Colon (tissue), 2 donors: ENCODE results near the gene ALS2CL.
"Not testable (repeated sequence)": the region's sequence is repeated elsewhere in the genome, so short reads cannot be mapped to it uniquely, and the experiment has no call there.

Source experiments
- FAIRE-seq: peaks from 2 replicates; lab custom pipeline; 2012; peaks lifted over from hg19 to GRCh38; lab: Jason Lieb, UNC
- donor health status: control.
- donor health status: control.

Gene ALS2CL

GRCh38 chr3:46704346-46704745 lies 10.9 kb upstream of the ALS2CL start:
- not testable (repeated sequence) for FAIRE-seq

- no peak for FAIRE-seq
Measured at GRCh38 chr3:46703013-46703520, 9.6 kb upstream of the ALS2CL start.

- no peak for FAIRE-seq
Measured at GRCh38 chr3:46702246-46703012, 8.9 kb upstream of the ALS2CL start.

- no peak for FAIRE-seq
Measured at GRCh38 chr3:46701181-46701939, 7.9 kb upstream of the ALS2CL start, which contains the start of gene TMIE. Gene TMIE (plus strand): TSS chr3:46701392. CDS start chr3:46701488, 96 bp downstream.

DNA sequence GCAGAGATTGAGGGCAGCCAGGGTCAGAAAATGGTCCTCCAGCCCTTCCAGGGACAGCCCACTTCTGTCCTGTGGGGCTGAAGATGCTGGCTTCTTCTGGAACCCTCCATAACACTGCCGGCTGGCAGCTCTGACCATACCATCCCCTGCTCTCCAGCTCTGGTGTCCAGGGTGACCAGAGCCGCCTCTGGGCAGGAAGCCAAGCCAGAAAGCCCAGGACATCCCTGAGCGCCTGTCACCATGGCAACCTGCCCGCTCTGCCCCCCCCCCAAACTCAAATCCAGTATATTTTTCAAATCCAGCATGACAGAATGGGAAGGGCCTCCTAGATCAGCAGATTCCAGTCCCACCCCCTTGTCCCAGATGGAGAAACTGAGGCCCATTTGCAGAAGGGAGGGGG lies 7.3 kb upstream of the ALS2CL start:
- FAIRE-seq = no peak

- no peak for FAIRE-seq
Measured at GRCh38 chr3:46699676-46700523, 6.4 kb upstream of the ALS2CL start.

- FAIRE-seq = no peak
Measured at GRCh38 chr3:46695962-46696894, 2.7 kb upstream of the ALS2CL start.

GRCh38 chr3:46695177-46695961 lies 1.9 kb upstream of the ALS2CL start:
- FAIRE-seq = no peak

DNA sequence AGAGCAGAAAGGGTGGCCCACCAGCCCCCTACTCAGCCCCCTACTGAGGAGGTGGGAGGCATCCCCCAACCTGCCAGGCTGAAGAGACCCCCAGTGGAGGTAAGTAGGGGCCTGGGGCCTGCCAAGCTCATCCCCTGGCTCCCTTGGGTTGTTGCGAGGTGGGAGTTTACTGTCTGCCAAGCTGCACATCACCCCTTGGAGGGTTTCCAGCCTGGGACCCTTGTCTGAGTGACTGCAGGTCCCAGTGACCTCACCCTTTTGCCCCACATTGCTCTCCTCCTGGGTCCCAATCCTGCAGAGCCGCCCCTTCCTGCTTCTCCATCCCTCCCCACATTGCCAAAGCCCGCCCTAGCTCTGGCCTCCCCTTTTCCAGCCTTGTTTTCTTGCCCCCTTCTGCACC lies 1.0 kb upstream of the ALS2CL start:
- no peak for FAIRE-seq

GRCh38 chr3:46693892-46694226 lies 380 bp upstream of the ALS2CL start:
- no peak for FAIRE-seq

DNA sequence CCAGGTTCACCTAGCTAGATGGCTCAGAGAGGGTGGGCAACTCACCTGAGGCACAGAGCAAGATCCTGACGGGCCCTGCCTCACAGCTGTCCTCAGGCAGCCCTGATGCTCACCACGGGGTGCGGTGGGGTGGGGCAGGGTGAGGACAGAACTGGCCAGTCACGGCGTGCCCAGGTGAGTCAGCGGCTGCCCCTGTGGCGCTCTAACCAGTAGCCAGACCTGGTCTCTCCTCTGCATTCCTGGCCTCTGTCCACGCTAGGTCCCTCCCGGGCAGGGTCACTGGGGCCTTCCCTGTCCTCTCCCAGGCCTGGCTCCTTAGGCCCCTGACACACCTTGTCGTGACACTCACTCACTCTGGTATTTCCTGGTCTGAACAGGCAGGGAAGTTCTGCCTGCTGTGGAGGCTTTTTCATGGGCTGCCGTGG lies 901 bp downstream of the ALS2CL start:
- FAIRE-seq = no peak

DNA sequence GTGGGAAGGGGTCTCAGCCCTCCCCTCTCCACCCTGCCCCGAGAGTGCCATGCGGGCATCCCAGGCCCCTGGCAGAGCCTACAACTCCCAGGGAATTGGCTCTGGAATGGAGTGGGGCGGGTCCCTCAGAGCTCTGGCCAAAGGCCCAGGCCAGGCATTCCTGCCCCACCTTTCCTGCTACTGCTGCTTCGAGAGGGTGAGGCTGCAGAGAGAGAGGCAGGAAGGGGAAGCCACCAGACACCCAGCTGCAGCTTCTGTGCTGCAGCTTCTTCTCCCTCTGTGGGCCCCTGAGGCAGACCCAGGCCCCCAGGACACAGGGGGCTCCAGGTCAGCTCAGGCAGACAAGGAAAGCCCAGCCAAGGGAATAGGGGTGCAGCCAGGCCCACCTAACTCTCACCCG lies 2.7 kb downstream of the ALS2CL start:
- no peak for FAIRE-seq

DNA sequence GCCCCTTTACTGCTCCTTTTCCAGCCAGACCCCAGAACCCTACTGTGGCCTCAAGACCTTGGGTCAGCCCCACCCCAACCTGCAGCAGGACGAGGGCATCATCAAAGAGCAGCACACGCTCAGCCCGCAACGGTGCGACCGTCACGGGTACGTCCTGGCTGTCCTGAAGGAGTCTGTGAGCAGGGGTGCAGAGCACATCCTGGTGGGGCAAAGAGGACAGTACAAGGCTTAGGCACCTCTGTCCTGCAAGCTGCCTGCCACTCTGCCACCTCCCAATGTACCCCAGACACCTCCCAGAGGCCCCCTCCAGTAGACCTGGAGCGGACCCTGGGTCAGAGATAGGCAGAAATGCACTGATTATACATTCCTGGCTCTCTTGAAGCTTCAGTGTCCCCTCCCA lies 8.0 kb downstream of the ALS2CL start:
- FAIRE-seq = no peak

- FAIRE-seq = no peak
Measured at GRCh38 chr3:46684891-46685290, 8.6 kb downstream of the ALS2CL start.

DNA sequence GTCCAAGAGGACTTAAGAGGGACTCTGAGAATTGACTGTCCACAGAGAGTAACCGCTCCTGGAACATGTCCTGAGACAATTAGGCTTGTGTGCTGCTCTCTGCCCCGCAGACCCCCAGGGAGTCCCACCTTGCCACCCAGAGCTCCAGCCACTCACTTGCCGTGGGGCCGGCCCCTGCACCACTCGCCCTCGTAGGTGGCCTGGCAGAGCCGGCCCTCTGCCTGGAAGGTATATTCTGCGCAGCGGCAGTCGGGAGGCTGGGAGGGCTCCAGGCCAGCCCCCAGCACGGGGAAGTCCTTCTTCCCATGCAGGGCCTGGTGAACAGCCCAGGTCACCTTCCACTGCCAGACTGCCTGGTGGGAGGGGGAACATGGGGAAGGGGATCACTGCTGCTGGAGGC lies 10.5 kb downstream of the ALS2CL start:
- FAIRE-seq = no peak

DNA sequence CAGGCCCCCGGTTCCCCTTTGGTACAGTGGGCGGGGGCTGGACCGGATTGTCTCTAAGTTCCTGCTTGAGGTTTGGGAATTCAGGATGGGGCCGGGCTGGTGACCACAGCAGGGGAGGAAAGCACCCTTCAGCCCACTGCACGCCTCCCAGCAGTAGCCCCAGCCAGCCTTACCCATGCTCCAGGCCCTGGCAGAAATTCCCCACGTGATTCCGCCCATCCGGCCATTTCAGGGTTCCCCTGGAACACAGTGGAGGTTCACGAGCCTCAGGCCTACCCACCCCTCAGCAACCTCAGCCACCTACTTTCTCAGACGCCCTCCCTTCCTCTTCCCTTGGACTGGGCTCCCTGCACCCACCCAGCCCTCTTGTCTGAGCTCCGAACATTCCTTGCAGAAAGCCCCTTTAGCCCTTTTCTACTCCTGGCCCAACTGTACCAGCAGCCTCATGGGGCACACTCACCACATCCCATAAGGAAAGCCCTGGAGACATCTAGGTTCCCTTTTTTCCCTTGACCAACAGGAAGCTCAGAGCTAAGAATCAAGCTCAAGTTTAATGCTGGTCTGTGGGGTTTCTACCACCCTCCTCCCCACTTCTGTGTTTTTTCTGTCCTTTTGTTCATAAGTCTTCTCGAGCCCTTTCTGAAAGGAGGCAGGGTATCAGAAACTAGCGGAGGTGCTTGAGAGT lies 11.5 kb downstream of the ALS2CL start:
- FAIRE-seq = no peak

DNA sequence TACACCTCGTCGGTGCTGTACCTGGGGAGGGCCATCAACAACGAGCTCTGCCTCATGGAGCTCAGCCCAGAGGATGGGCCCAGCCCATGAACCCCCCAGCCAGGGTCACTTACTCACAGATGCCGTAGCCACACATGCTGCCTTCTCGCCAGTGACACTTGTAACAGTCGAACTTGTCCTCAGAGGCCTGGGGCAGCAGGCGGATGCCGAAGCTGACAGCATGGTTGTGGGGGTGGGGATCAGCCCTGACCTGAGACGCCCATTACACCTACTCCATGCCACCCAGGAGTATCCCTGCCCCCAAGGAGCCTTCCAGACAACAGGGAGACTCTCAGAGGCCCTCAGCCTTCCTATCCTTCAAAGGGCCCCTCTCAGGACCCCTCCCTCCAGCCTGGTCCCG lies 12.1 kb downstream of the ALS2CL start:
- FAIRE-seq = no peak

GRCh38 chr3:46680298-46680826 lies 13.1 kb downstream of the ALS2CL start:
- no peak for FAIRE-seq

DNA sequence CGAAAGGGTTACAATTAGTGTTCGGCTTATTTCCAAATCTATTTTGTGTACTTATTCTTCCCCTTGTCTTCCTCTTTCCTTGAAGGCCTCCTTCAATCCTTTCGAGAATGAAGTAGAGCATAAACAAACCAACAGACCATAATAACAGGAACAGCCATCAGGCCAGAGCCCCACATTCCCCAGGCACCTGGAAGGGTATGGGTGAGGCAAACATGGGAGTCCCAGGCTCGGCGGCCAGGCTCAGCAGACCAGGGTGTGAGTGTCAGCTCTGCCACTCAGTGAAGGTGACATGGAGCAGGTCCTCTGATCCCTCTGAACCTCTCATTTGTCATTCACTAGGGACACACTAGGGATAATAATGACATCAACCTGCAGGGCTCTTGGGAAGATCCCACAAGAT lies 13.8 kb downstream of the ALS2CL start:
- FAIRE-seq = no peak

- FAIRE-seq = no peak
Measured at GRCh38 chr3:46678280-46678679, 15.2 kb downstream of the ALS2CL start.
